Muscle layer of duodenum (tissue), 2 donors: ENCODE data around the gene HSF4.

ENCODE experiments used
- H3K27ac ChIP-seq: one replicate; pipeline ENCODE4 v1.7.0; 2013; ENCODE audit warnings: mild to moderate bottlenecking, low read length
- H3K27me3 ChIP-seq: one replicate; pipeline ENCODE4 v1.7.0; 2013; ENCODE audit warnings: low read depth, mild to moderate bottlenecking, control low read depth, low read length
- H3K36me3 ChIP-seq, 2 donors: one replicate each; pipeline ENCODE4 v1.7.0; 2013; ENCODE audit warnings: low read length in 2 of 2, control low read depth in 1 of 2, mild to moderate bottlenecking in 1 of 2; ENCODE audit not compliant: insufficient read depth in 2 of 2, control insufficient read depth in 1 of 2
- H3K4me1 ChIP-seq, 2 donors: one replicate each; pipeline ENCODE4 v1.7.0; 2013; ENCODE audit warnings: low read length in 2 of 2, mild to moderate bottlenecking in 2 of 2, control low read depth in 1 of 2, moderate library complexity in 1 of 2; ENCODE audit not compliant: insufficient read depth in 2 of 2, control insufficient read depth in 1 of 2
- H3K4me3 ChIP-seq, 2 donors: one replicate each; pipeline ENCODE4 v1.7.0; 2013; ENCODE audit warnings: low read length in 2 of 2, low read depth in 1 of 2, mild to moderate bottlenecking in 1 of 2
- H3K9me3 ChIP-seq, 2 donors: one replicate each; pipeline ENCODE4 v1.7.0; 2013; ENCODE audit warnings: low read length in 2 of 2, control low read depth in 1 of 2, mild to moderate bottlenecking in 1 of 2; ENCODE audit not compliant: control insufficient read depth in 1 of 2
- donor health status: healthy.

The HSF4 gene

DNA sequence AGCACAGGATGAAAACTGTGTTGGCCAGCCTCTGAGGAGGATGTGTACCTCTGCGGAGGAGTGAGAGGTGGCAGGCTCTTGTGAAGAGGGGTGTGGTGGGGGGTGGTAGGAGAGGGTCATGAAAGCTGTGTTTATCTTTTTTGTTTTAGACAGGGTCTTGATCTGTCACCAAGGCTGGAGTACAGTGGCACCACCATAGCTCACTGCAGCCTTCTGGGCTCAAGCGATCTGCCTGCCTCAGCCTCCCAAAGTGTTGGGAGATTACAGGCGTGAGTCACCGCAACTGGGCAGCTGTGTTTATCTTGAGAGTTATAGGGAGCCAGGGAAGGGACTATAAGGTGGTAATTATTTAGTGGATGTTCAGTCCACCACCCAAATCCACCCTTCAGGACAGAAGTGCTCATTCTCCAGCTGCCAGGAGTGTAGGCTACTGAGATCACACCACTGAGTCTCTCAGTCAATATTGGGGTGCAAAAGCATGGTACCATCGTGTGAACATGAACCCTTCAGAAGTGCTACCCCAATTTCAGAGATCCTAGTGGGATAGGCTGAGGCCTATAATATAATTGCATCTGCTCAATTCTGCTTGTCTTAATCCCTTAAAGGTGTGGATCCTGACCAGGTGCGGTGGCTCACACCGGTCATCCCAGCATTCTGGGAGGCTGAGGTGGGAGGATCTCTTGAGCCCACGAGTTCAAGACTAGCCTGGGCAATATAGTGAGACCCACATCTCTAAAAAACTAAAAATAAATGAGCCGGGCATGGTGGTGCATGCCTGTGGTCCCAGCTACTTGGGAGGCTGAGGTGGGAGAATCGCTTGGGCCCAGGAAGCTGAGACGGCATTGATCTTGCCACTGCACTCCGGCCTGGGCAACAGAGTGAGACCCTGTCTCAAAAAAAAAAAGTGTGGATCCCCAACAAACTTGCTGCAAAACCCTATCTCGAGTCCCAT is 26.2 kb downstream of the HSF4 start:
- peaks cover 21% of the 10 kb centered on the region in 2 donors for H3K36me3 ChIP-seq
- no peak overlapping the region for H3K27ac ChIP-seq
- no peak overlapping the region for H3K4me3 ChIP-seq
- no peaks in the 10 kb centered on the region for H3K27me3 ChIP-seq
- H3K4me1 ChIP-seq: peaks cover 15 to 30% of the 10 kb centered on the region in 2 donors
- no peaks in the 10 kb centered on the region for H3K9me3 ChIP-seq

DNA sequence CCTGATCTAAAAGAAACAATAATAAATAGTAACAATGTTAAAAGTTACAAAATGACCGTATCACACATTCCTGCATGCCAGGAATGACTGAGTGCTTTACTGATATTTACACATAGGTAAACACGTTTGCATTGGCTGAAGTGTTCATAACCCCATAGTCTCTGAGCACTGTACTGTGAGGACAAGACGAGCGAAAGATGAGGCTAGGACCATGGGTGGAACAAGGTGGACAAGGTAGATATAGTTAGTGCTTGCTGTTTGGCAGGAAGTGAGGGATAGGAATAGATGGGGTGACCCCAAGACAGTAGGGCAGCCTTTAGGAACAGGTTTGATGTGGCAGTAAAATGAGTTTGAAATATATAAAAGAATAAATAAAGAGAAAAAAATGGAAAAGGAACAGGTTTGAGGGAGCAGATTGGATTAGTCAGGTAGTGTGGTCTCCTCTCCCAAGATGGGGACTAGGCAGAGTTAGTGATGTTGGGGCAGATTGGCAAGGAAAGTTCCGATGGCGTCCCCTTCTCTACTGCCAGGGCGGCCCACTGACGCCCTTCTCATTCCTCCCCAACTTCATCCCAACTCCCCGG is 27.0 kb downstream of the HSF4 start:
- Histone ChIP-seq H3K4me1 (peaks cover 15 to 26% of the 10 kb centered on the region in 2 donors), H3K27me3 (no peaks in the 10 kb centered on the region), H3K4me3 (peak overlapping the region; percentile 30 to 94)

DNA sequence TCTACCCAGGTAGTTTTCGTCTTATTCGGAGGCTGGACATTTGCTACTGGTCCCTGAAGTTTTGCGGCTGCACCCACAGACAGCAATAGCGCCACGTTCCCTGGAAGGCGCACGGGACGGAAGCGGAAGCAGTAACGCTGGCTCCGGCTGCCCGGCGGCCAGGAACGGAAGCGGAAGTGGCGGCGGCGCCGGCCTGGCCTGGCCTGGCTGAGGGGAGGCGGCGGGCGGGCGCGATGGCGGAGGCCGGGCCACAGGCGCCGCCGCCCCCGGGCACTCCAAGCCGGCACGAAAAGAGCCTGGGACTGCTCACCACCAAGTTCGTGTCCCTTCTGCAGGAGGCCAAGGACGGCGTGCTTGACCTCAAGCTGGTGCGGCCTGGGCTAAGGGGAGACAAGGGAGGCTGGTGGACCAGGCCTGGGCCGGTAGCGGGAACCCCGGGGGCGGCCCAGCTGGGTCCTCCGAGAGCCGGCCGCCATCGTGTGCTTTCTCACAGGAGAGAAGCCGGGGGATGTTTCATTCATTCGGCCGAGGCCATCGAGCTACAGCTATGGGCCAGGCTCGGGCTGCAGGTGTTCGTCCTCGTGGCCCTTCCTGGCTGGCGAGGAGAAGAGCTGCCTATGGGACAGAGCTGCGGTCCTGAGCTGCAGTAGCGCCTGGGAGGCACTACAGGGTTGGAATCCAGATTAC is 27.6 kb downstream of the HSF4 start, which contains the start of gene E2F4:
Gene E2F4 (plus strand): TSS at position 161 of the 687 bp plus-strand sequence. CDS start 73 bp downstream, at position 234.
- peak within 1 kb of the TSS; percentile 94 for H3K4me3 ChIP-seq
- H3K27me3 ChIP-seq: no peaks in the 10 kb centered on the region
- peaks cover 35% of the 10 kb centered on the region in 2 donors for H3K36me3 ChIP-seq
- H3K4me1 ChIP-seq: peaks cover 15 to 26% of the 10 kb centered on the region in 2 donors
- peak within 1 kb of the TSS; percentile 88 for H3K27ac ChIP-seq
- H3K9me3 ChIP-seq: no peaks in the 10 kb centered on the region

More for the DNA sequence above, 27.0 kb downstream of the HSF4 start:
- H3K9me3 ChIP-seq: no peaks in the 10 kb centered on the region
- no peak overlapping the region for H3K27ac ChIP-seq
- peaks cover 28 to 29% of the 10 kb centered on the region in 2 donors for H3K36me3 ChIP-seq

DNA sequence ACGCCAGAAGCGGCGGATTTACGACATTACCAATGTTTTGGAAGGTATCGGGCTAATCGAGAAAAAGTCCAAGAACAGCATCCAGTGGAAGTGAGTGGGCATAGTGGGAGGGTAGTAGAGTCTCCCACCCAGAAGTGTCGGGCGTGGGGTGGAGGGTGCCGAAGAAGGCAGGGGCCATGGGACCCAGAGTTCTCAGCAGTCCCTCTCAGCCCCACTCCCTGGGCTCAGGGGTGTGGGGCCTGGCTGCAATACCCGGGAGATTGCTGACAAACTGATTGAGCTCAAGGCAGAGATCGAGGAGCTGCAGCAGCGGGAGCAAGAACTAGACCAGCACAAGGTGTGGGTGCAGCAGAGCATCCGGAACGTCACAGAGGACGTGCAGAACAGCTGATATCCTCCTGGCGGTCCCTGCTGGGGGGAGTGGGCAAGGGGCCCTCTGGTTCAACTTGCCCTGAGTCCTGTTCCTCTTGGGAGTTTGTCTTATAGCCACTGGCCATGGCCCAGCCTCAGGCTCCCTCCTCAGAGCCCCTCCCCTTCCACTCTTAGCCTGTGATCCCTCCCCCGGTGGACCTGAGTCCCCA is 28.3 kb downstream of the HSF4 start:
- Histone ChIP-seq H3K27me3 (no peaks in the 10 kb centered on the region), H3K36me3 (peaks cover 42 to 43% of the 10 kb centered on the region in 2 donors), H3K27ac (peak overlapping the region; percentile 88), H3K4me3 (peak overlapping the region; percentile 94), H3K9me3 (no peaks in the 10 kb centered on the region), H3K4me1 (peaks cover 15 to 26% of the 10 kb centered on the region in 2 donors)

DNA sequence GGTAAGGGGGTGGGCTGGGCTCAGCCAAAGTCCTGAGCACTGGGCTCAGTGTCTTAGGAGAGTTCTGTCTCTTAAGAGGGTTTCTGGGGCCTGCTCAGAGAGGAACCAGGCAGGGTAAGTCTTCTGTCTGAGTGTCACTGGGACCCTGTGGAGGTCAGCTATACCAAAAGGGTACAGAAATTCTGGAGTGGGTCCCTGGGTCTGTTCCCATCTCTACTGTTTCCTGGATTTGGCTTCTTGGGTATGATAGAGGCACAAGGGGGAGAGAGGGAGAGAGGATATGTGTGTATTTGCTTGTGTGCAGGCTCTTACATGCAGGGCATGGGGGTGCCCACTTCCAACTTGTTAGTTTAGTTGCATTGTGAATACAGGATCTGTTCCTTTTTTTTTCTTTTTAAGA is 29.0 kb downstream of the HSF4 start:
- Histone ChIP-seq H3K27me3 (no peaks in the 10 kb centered on the region), H3K4me3 (peak overlapping the region; percentile 94), H3K27ac (peak overlapping the region; percentile 88), H3K36me3 (peaks cover 46 to 49% of the 10 kb centered on the region in 2 donors), H3K9me3 (no peaks in the 10 kb centered on the region), H3K4me1 (peaks cover 15 to 31% of the 10 kb centered on the region in 2 donors)

DNA sequence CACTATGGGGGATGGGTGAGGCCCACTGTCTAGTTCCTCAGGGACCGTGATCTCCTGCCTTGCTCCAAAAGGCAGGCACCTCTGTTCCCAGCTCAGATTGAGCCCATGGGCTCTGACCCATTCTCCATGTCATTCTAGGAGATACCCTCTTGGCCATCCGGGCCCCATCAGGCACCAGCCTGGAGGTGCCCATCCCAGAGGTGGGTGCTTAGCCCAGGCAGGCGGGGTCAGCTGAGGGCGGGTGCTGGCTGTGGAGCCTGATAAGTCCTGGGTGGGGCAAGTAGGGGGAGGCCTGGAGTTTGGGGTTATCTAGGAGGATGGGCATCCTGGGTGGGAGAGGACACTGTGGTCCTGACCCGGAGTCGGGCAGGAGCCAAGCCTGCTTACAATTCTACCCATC is 29.7 kb downstream of the HSF4 start:
- Histone ChIP-seq H3K36me3 (peaks cover 46 to 49% of the 10 kb centered on the region in 2 donors), H3K9me3 (no peaks in the 10 kb centered on the region), H3K4me3 (no peak overlapping the region), H3K4me1 (peaks cover 15 to 37% of the 10 kb centered on the region in 2 donors), H3K27ac (no peak overlapping the region), H3K27me3 (no peaks in the 10 kb centered on the region)

DNA sequence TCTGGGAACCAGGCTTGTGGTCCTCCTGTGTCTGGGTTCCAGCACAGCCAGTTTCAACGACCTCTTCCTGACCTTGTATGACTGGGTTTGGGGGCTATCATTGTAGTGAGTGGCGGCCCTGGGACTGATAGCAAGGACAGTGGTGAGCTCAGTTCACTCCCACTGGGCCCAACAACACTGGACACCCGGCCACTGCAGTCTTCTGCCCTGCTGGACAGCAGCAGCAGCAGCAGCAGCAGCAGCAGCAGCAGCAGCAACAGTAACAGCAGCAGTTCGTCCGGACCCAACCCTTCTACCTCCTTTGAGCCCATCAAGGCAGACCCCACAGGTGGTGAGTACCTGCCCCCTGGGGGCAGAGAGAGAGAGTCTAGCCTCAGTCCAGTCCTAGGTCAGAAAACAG is 31.1 kb downstream of the HSF4 start:
- Histone ChIP-seq H3K4me1 (peaks cover 15 to 37% of the 10 kb centered on the region in 2 donors), H3K4me3 (no peak overlapping the region), H3K27ac (no peak overlapping the region), H3K36me3 (peaks cover 46 to 49% of the 10 kb centered on the region in 2 donors), H3K9me3 (no peaks in the 10 kb centered on the region), H3K27me3 (no peaks in the 10 kb centered on the region)

DNA sequence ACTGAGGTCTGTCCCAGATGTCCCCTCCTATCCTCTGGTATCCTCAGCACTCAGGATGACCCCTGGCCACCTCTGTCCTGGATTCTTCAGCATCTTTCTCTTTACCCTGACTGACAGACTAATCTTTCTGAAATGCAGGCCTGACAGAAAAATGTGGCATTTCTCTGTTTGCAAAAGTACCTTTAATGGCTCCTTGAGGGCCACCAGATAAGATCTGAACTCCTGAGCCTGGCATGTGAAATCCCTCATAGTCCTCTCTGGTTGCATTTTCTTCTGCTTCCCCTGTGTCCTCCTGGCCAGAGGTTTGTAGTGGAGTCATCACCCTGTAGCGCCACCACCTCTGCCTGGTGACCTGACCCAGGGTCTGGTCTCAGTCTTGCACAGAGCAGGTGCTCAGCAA is 32.3 kb downstream of the HSF4 start:
- peaks cover 15 to 31% of the 10 kb centered on the region in 2 donors for H3K4me1 ChIP-seq
- no peaks in the 10 kb centered on the region for H3K9me3 ChIP-seq
- no peaks in the 10 kb centered on the region for H3K27me3 ChIP-seq
- peaks cover 46 to 49% of the 10 kb centered on the region in 2 donors for H3K36me3 ChIP-seq
- H3K4me3 ChIP-seq: no peak overlapping the region
- H3K27ac ChIP-seq: no peak overlapping the region

DNA sequence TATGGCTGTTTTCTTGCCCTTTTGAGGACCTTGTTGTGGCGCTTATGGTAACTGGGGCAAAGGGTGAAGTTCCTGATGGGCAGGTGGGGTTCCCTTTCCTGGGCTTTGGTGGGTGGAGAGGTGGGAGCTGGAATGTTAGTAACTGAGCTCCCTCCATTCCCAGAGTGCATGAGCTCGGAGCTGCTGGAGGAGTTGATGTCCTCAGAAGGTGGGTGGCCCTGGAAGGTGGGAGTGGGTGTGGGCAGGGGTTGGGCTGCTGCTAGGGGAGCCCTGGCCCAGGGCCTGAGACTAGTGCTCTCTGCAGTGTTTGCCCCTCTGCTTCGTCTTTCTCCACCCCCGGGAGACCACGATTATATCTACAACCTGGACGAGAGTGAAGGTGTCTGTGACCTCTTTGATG is 33.2 kb downstream of the HSF4 start:
- no peaks in the 10 kb centered on the region for H3K27me3 ChIP-seq
- H3K4me1 ChIP-seq: peaks cover 13 to 27% of the 10 kb centered on the region in 2 donors
- H3K4me3 ChIP-seq: no peak overlapping the region
- no peak overlapping the region for H3K27ac ChIP-seq
- H3K36me3 ChIP-seq: peaks cover 46 to 54% of the 10 kb centered on the region in 2 donors
- H3K9me3 ChIP-seq: no peaks in the 10 kb centered on the region

DNA sequence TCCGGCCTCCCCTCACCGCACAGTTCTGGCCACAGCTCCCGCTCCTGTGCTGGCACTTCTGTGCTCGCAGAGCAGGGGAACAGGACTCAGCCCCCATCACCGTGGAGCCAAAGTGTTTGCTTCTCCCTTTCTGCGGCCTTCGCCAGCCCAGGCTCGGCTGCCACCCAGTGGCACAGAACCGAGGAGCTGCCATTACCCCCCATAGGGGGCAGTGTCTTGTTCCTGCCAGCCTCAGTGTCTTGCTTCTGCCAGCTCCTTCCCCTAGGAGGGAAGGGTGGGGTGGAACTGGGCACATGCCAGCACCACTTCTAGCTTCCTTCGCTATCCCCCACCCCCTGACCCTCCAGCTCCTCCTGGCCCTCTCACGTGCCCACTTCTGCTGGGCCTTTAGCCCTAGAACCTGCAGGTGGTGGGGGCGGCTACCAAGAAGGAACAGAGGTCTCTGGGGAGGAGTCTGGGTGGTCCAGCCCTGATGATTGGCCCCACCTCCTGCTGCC is 33.7 kb downstream of the HSF4 start:
- Histone ChIP-seq H3K27ac (peak overlapping the region; percentile 56), H3K4me1 (peaks cover 8 to 22% of the 10 kb centered on the region in 2 donors), H3K9me3 (no peaks in the 10 kb centered on the region), H3K27me3 (no peaks in the 10 kb centered on the region), H3K36me3 (peaks cover 46 to 58% of the 10 kb centered on the region in 2 donors), H3K4me3 (no peak overlapping the region)
